Fibroblast of the aortic adventitia (primary cell): ENCODE results near the gene ZBTB20. TPM values are rescaled to one million over a fixed set of nuclear protein-coding genes. Genes with fewer than 3 reads are reported as not detected.

Experiments
- DNase-seq: peaks from one replicate; pipeline ENCODE4 v3.0.0-alpha.2; 2010; ENCODE audit warnings: low read depth
- H3K4me3 ChIP-seq: 2 replicates; pipeline ENCODE4 v1.5.1; 2011; ENCODE audit warnings: low read depth, mild to moderate bottlenecking, control low read depth, low read length, moderate library complexity
- CTCF ChIP-seq: IDR thresholded peaks from 2 replicates; pipeline ENCODE4 v1.5.1; 2011; ENCODE audit warnings: mild to moderate bottlenecking, low read length, control low read depth, inconsistent platforms; ENCODE audit not compliant: insufficient read depth
- total RNA-seq: library from RNA; depleted of rRNA; stranded (reverse); fragments of >200 nt; gene quantifications from 2 replicates; pipeline ENCODE4 v1.2.3, GENCODE V29; 2012; ENCODE audit warnings: low replicate concordance

The ZBTB20 gene
- total RNA-seq, 1 donor = 47.2 TPM

- no peak for TF ChIP-seq CTCF
- DNase-seq = no peak
- H3K4me3 ChIP-seq = no peak overlapping the region
Measured at GRCh38 chr3:114712728-114713492, 434.2 kb downstream of the ZBTB20 start.

GRCh38 chr3:114711321-114711886 is 435.7 kb downstream of the ZBTB20 start:
- TF ChIP-seq CTCF = no peak
- DNase-seq = no peak
- H3K4me3 ChIP-seq = no peak overlapping the region

GRCh38 chr3:114709102-114709501 is 438.0 kb downstream of the ZBTB20 start:
- peak; percentile 40 for DNase-seq
- no peak overlapping the region for H3K4me3 ChIP-seq
- TF ChIP-seq CTCF = no peak

- no peak for DNase-seq
- TF ChIP-seq CTCF = no peak
- H3K4me3 ChIP-seq = no peak overlapping the region
Measured at GRCh38 chr3:114707252-114707860, 439.7 kb downstream of the ZBTB20 start.

- H3K4me3 ChIP-seq = no peak overlapping the region
- TF ChIP-seq CTCF = no peak
- DNase-seq = peak; percentile 58
Measured at GRCh38 chr3:114706591-114707232, 440.4 kb downstream of the ZBTB20 start.

- no peak overlapping the region for H3K4me3 ChIP-seq
- TF ChIP-seq CTCF = no peak
- no peak for DNase-seq
Measured at GRCh38 chr3:114700637-114701234, 446.4 kb downstream of the ZBTB20 start.
